Measurements from ENCODE around the gene PGF. TPM values are rescaled to one million over a fixed set of nuclear protein-coding genes. Genes with fewer than 3 reads are reported as not detected.
A peak's percentile ranks its signal among the peaks of the same experiment; 100 is the strongest.

Gene PGF
- polyA plus RNA-seq, 6 donors from 2014 or later, result 0.13 to 0.65 (median 0.15) TPM; not detected in 2

DNA sequence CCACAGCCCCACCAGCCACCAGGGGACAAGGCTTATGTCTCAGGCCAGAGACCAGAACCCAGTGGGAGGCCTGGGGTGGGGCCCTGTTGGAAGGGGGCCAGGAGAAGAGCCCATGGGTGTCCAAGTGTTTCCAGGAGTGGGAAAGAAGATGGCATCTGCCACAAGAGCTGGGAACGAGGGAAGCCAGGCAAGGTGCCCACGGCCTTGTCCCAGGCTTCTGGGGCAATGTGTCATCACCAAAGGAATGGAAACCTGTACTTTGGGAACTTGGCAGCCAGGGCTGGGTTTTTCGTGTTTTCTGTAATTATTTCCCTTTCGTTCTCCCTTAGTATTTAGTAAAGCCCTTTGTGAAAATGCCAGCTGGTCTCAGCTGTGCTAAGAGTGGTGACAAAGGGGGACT, 5.3 kb upstream of the PGF start:
- Mint-ChIP-seq H3K9me3 (no peaks in the 10 kb centered on the region), H3K27me3 (peaks cover 0 to 10% (median 8%) of the 10 kb centered on the region in 3 donors), H3K27ac (peak overlapping the region in 1 of 6 donors; percentile 2), H3K36me3 (no peaks in the 10 kb centered on the region), H3K4me1 (peaks cover 19 to 30% (median 26%) of the 10 kb centered on the region in 3 donors), H3K4me3 (peak overlapping the region in 1 of 8 donors; percentile 47)
- ATAC-seq (ENCODE audit: low read depth in 2 of 2) (no peak), DNase-seq (no peak)

- Mint-ChIP-seq H3K27ac (no peak overlapping the region), H3K36me3 (no peaks in the 10 kb centered on the region), H3K27me3 (peaks cover 0 to 10% (median 8%) of the 10 kb centered on the region in 3 donors), H3K4me3 (no peak overlapping the region), H3K4me1 (peaks cover 19 to 30% (median 26%) of the 10 kb centered on the region in 3 donors), H3K9me3 (no peaks in the 10 kb centered on the region)
- ATAC-seq (ENCODE audit: low read depth in 2 of 2) (no peak), DNase-seq (no peak)
These were observed 4.3 kb upstream of the PGF start for GRCh38 chr14:74959596-74960180.

GRCh38 chr14:74956280-74957072, 1.1 kb upstream of the PGF start:
- peak overlapping the region in 1 of 6 donors; percentile 69 for H3K27ac Mint-ChIP-seq

GRCh38 chr14:74956027-74956279, 556 bp upstream of the PGF start:
- peaks cover 0 to 5% (median 5%) of the 10 kb centered on the region in 3 donors for H3K4me1 Mint-ChIP-seq
- H3K4me3 Mint-ChIP-seq, result peak overlapping the region in 6 of 8 donors; percentile 1 to 80 (median 57)
- DNase-seq (no peak), ATAC-seq (ENCODE audit: low read depth in 2 of 2) (no peak)
- no peaks in the 10 kb centered on the region for H3K9me3 Mint-ChIP-seq
- no peak overlapping the region for H3K27ac Mint-ChIP-seq
- H3K36me3 Mint-ChIP-seq, result no peaks in the 10 kb centered on the region
- H3K27me3 Mint-ChIP-seq, result peaks cover 9 to 18% (median 15%) of the 10 kb centered on the region in 3 donors

More at GRCh38 chr14:74956280-74957072, 1.1 kb upstream of the PGF start:
- DNase-seq, result no peak
- Mint-ChIP-seq H3K36me3 (no peaks in the 10 kb centered on the region), H3K27me3 (peaks cover 9 to 18% (median 15%) of the 10 kb centered on the region in 3 donors), H3K4me3 (peak overlapping the region in 7 of 8 donors; percentile 1 to 80 (median 56)), H3K4me1 (peaks cover 0 to 5% (median 5%) of the 10 kb centered on the region in 3 donors), H3K9me3 (no peaks in the 10 kb centered on the region)
- ATAC-seq (ENCODE audit: low read depth in 2 of 2), result no peak

DNA sequence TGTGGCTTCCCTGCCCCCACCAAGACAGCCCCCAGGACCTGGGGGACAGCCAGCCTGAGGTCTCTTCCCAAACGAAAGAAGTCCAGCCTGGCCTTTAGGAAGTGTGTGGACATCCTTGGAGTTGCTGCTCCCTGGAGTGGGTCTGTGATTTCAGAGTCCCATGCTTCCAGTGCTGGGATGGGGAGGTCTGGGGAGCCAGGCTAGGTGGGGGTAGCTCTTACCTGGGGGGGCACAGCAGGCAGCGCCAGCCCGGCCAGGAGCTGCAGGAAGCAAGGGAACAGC, 509 bp downstream of the PGF start:
- Mint-ChIP-seq H3K4me3 (peak overlapping the region in 6 of 8 donors; percentile 16 to 72 (median 59)), H3K36me3 (no peaks in the 10 kb centered on the region), H3K27me3 (peaks cover 14 to 24% (median 18%) of the 10 kb centered on the region in 3 donors), H3K27ac (no peak overlapping the region), H3K9me3 (no peaks in the 10 kb centered on the region), H3K4me1 (peaks cover 0 to 5% (median 5%) of the 10 kb centered on the region in 3 donors)
- no peak for DNase-seq
- ATAC-seq (ENCODE audit: low read depth in 2 of 2), result peak in 1 of 2 donors; percentile 14

- Mint-ChIP-seq H3K27me3 (peaks cover 18 to 27% (median 20%) of the 10 kb centered on the region in 3 donors), H3K4me1 (peaks cover 0 to 5% (median 5%) of the 10 kb centered on the region in 3 donors)
- ATAC-seq (ENCODE audit: low read depth in 2 of 2), result no peak
These were observed 1.0 kb downstream of the PGF start for GRCh38 chr14:74954232-74954946.

DNA sequence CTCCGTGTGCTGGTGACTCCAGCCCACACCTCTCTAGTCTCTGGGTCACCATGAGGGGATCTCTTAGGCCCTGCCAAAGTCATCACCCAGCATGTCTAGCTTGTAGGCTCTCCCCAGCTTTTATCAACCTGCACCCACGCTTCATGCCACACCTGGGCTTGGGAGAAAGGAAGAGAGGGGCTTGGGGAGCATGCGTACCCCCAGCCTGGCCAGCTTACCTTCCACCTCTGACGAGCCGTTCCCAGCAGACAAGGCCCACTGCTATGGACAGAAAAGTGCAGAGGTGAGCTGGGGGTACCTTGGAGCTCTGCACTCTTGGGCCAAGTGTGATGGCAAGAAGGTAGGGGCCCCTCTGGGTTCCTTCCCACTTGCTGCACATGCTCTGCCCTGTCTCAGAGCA, 1.7 kb downstream of the PGF start:
- no peaks in the 10 kb centered on the region for H3K9me3 Mint-ChIP-seq
- no peak for DNase-seq
- H3K36me3 Mint-ChIP-seq, result no peaks in the 10 kb centered on the region
- peaks cover 18 to 27% (median 20%) of the 10 kb centered on the region in 3 donors for H3K27me3 Mint-ChIP-seq
- no peak overlapping the region for H3K4me3 Mint-ChIP-seq
- no peak for ATAC-seq (ENCODE audit: low read depth in 2 of 2)
- H3K4me1 Mint-ChIP-seq, result peaks cover 0 to 5% (median 5%) of the 10 kb centered on the region in 3 donors
- peak overlapping the region in 2 of 6 donors; percentile 47 to 72 for H3K27ac Mint-ChIP-seq

More at GRCh38 chr14:74954232-74954946, 1.0 kb downstream of the PGF start:
- peak overlapping the region in 2 of 8 donors; percentile 39 to 63 for H3K4me3 Mint-ChIP-seq
- no peak for DNase-seq
- H3K36me3 Mint-ChIP-seq, result no peaks in the 10 kb centered on the region
- no peaks in the 10 kb centered on the region for H3K9me3 Mint-ChIP-seq
- no peak overlapping the region for H3K27ac Mint-ChIP-seq

DNA sequence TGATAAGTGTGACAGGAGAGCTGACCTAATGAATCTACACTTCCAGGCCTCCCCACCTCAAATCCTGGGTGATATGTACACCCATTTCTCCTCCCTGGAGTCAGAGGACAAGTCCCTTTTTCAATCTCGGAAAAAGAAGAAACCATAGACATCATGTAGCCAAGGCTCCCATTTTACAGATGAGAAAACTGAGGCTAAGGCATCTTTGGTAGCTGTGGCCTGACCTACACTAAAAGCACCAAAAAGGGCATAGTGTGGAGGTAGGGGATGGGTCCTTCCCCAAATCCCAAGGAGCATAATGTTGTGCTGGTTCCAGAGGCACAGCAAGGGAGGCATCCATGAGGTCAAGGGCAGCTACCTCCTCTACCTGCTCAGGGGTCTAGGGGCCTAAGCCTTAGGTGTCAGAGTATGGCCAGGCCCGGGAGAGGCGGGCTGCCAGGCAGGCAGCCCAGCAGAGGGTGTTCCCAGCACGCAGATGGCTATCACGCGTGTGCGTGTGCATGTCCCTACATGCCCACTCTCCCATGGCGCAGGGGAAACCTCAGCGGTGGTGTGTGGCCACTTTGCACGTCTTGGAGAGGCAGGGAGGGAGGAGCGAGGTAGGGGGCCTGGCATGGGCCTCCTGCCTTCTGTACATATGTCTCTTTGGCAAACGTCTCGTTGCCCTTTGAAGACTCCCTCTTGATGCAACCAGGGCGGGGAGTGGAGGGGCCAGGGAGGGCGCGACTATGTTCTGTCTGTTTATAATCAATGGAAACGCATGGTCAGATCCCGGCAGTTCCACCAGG, 2.5 kb downstream of the PGF start:
- no peak for DNase-seq
- Mint-ChIP-seq H3K27me3 (peaks cover 18 to 27% (median 20%) of the 10 kb centered on the region in 3 donors), H3K27ac (peak overlapping the region in 2 of 6 donors; percentile 47 to 72), H3K9me3 (no peaks in the 10 kb centered on the region), H3K36me3 (no peaks in the 10 kb centered on the region), H3K4me3 (peak overlapping the region in 1 of 8 donors; percentile 32), H3K4me1 (peaks cover 0 to 5% (median 5%) of the 10 kb centered on the region in 3 donors)
- no peak for ATAC-seq (ENCODE audit: low read depth in 2 of 2)

- Mint-ChIP-seq H3K36me3 (no peaks in the 10 kb centered on the region), H3K9me3 (no peaks in the 10 kb centered on the region), H3K4me1 (peaks cover 0 to 5% (median 5%) of the 10 kb centered on the region in 3 donors), H3K4me3 (no peak overlapping the region), H3K27ac (no peak overlapping the region), H3K27me3 (peaks cover 18 to 27% (median 20%) of the 10 kb centered on the region in 3 donors)
- DNase-seq (no peak), ATAC-seq (ENCODE audit: low read depth in 2 of 2) (no peak)
These were observed 3.2 kb downstream of the PGF start for GRCh38 chr14:74952180-74952665.

GRCh38 chr14:74951443-74952179, 3.8 kb downstream of the PGF start:
- Mint-ChIP-seq H3K4me1 (peaks cover 2 to 10% (median 9%) of the 10 kb centered on the region in 3 donors), H3K9me3 (no peaks in the 10 kb centered on the region), H3K36me3 (no peaks in the 10 kb centered on the region), H3K4me3 (peak overlapping the region in 1 of 8 donors; percentile 39), H3K27me3 (peaks cover 16 to 24% (median 18%) of the 10 kb centered on the region in 3 donors), H3K27ac (peak overlapping the region in 1 of 6 donors; percentile 36)
- DNase-seq (no peak), ATAC-seq (ENCODE audit: low read depth in 2 of 2) (no peak)

DNA sequence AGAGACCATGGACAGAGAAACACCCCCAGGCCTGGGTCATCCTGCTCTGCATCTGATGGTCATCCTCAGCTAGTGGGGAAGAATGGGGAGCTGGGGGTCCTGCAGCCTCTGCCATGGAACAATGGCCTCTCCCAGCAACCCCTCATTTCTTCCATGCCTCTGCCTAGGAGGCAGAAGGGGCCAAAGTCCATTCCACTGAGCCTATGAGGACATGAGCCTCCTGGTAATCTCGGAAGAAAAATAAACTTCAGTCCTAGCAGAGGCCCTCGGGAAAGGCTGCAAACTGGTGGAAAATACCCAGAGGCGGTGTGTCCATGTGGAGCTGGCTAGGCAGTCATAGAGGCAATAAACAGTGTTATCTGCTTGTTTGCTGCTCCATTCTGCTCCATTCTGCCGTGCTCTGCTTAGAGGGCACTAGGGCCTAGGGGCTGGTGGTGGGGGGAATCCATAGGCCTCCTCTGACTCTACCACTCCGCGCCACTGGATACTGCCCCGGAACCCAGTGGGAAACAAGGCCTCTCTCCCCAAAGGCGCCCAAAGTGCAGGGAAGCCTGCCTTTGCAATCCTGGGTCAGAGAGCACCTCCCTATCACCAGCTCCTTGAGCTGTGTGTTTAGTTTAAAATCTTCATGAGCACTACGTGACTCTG, 4.5 kb downstream of the PGF start:
- Mint-ChIP-seq H3K27me3 (peaks cover 10 to 19% (median 18%) of the 10 kb centered on the region in 3 donors), H3K36me3 (no peaks in the 10 kb centered on the region), H3K27ac (no peak overlapping the region), H3K9me3 (peaks cover 0 to 1% (median 0%) of the 10 kb centered on the region in 7 donors), H3K4me3 (peak overlapping the region in 1 of 8 donors; percentile 39), H3K4me1 (peaks cover 8 to 12% (median 11%) of the 10 kb centered on the region in 3 donors)
- ATAC-seq (ENCODE audit: low read depth in 2 of 2) (no peak), DNase-seq (no peak)

All from naive B cell (primary cell).